GM23338 (cell line): ENCODE data around the gene NR3C1. TPM values are rescaled to one million over a fixed set of nuclear protein-coding genes. Genes with fewer than 3 reads are reported as not detected.
A peak's percentile ranks its signal among the peaks of the same experiment; 100 is the strongest.

Source experiments
- ATAC-seq: fragments of 200-7000 bp; cut with Tn5 transposase; 3 replicates; pipeline ENCODE4 v1.9.1; 2020
- DNase-seq: peaks from one replicate; pipeline ENCODE4 v3.0.0-alpha.2; 2015; ENCODE audit warnings: low spot score
- H2AFZ ChIP-seq: fragments of 200-600 bp; sonication (generic); 2 replicates; pipeline ENCODE4 v1.8.0; 2016; ENCODE audit warnings: antibody characterized with exemption, mild to moderate bottlenecking, moderate library complexity
- H3F3A ChIP-seq: fragments of 200-600 bp; sonication (generic); replicated peaks from 2 replicates; pipeline ENCODE4 v1.8.0; 2017; ENCODE audit warnings: antibody characterized with exemption, mixed run types, low read depth
- H3K27ac ChIP-seq: fragments of 200-600 bp; sonication (generic); 2 replicates; pipeline ENCODE4 v1.6.1; 2016; ENCODE audit warnings: low read depth
- H3K27me3 ChIP-seq: fragments of 200-600 bp; sonication (generic); 2 replicates; pipeline ENCODE4 v1.8.0; 2016; ENCODE audit warnings: mild to moderate bottlenecking, mixed run types, moderate library complexity; ENCODE audit not compliant: insufficient read depth
- H3K36me3 ChIP-seq: fragments of 200-600 bp; sonication (generic); 2 replicates; pipeline ENCODE4 v1.8.0; 2016; ENCODE audit warnings: mild to moderate bottlenecking; ENCODE audit not compliant: insufficient read depth
- H3K4me1 ChIP-seq: fragments of 200-600 bp; sonication (generic); 2 replicates; pipeline ENCODE4 v1.8.0; 2016; ENCODE audit warnings: mild to moderate bottlenecking, moderate library complexity; ENCODE audit not compliant: insufficient read depth
- H3K4me2 ChIP-seq: fragments of 200-600 bp; sonication (generic); 2 replicates; pipeline ENCODE4 v1.7.1; 2017; ENCODE audit warnings: mixed run types
- H3K4me3 ChIP-seq: fragments of 200-600 bp; sonication (generic); 2 replicates; pipeline ENCODE4 v1.6.1; 2016; ENCODE audit warnings: mixed run types
- H3K79me2 ChIP-seq: fragments of 200-600 bp; sonication (generic); replicated peaks from 2 replicates; pipeline ENCODE4 v1.8.0; 2017; ENCODE audit warnings: mild to moderate bottlenecking; ENCODE audit not compliant: insufficient read depth
- H3K9me2 ChIP-seq: fragments of 200-600 bp; sonication (generic); 2 replicates; pipeline ENCODE4 v1.8.0; 2017; ENCODE audit not compliant: insufficient read depth
- H4K20me1 ChIP-seq: fragments of 200-600 bp; sonication (generic); replicated peaks from 2 replicates; pipeline ENCODE4 v1.8.0; 2017; ENCODE audit warnings: mild to moderate bottlenecking; ENCODE audit not compliant: insufficient read depth
- H3K27ac Mint-ChIP-seq: 2 replicates; pipeline ENCODE4 v1.8.0; 2020; ENCODE audit warnings: inconsistent platforms, mild to moderate bottlenecking, moderate library complexity, mixed read lengths
- H3K27me3 Mint-ChIP-seq: 3 replicates; pipeline ENCODE4 v1.8.0; 2022; ENCODE audit warnings: low read depth, mild to moderate bottlenecking, moderate library complexity, mixed read lengths, inconsistent platforms; ENCODE audit not compliant: insufficient read depth, poor library complexity
- H3K36me3 Mint-ChIP-seq: 3 replicates; pipeline ENCODE4 v1.8.0; 2021; ENCODE audit warnings: low read depth, mild to moderate bottlenecking, inconsistent platforms, moderate library complexity, mixed read lengths
- H3K4me1 Mint-ChIP-seq: 3 replicates; pipeline ENCODE4 v1.8.0; 2020; ENCODE audit warnings: mild to moderate bottlenecking, inconsistent platforms, mixed read lengths
- H3K4me3 Mint-ChIP-seq: 3 replicates; pipeline ENCODE4 v1.8.0; 2021; ENCODE audit warnings: moderate library complexity, mild to moderate bottlenecking, inconsistent platforms, mixed read lengths
- H3K9me3 Mint-ChIP-seq: 3 replicates; pipeline ENCODE4 v1.8.0; 2020; ENCODE audit warnings: moderate library complexity, mild to moderate bottlenecking, inconsistent platforms, mixed read lengths
- ETS1 ChIP-seq: IDR thresholded peaks from 2 replicates; pipeline ENCODE4 v1.6.1; 2016; ENCODE audit warnings: antibody characterized with exemption
- EZH2 ChIP-seq: fragments of 200-600 bp; sonication (generic); IDR thresholded peaks from one replicate; pipeline ENCODE4 v1.8.0; 2017; ENCODE audit warnings: antibody characterized with exemption, mild to moderate bottlenecking, low read depth; ENCODE audit not compliant: unreplicated experiment
- JUNB ChIP-seq: IDR thresholded peaks from one replicate; pipeline ENCODE4 v1.6.1; 2016; ENCODE audit warnings: antibody characterized with exemption; ENCODE audit not compliant: unreplicated experiment
- STAT1 ChIP-seq: IDR thresholded peaks from one replicate; pipeline ENCODE4 v1.6.1; 2016; ENCODE audit warnings: antibody characterized with exemption; ENCODE audit not compliant: unreplicated experiment
- ZNF114 ChIP-seq: fragments of 250-450 bp; sonication (Bioruptor Pico); IDR thresholded peaks from 2 replicates; pipeline ENCODE4 v1.5.0; 2020; ENCODE audit warnings: mild to moderate bottlenecking, moderate library complexity
- ZNF331 ChIP-seq: fragments of 250-450 bp; sonication (Bioruptor Pico); IDR thresholded peaks from 2 replicates; pipeline ENCODE4 v1.5.0; 2020; ENCODE audit warnings: low read depth, mild to moderate bottlenecking, moderate library complexity
- polyA plus RNA-seq: library from polyadenylated mRNA; unstranded; fragments of >200 nt; fragmentation: Nextera tagmentation; extraction: Ambion mirVana; gene quantifications from 2 replicates; pipeline ENCODE4 v1.2.1, GENCODE V29; 2016
- total RNA-seq: library from RNA; depleted of rRNA; stranded (reverse); fragments of >200 nt; shearing (Covaris generic); gene quantifications from 2 replicates; pipeline ENCODE4 v1.2.3, GENCODE V29; 2014
- TF ChIP-seq, protein P1 (sequence below), 2 experiments: fragments of 200-600 bp in 1 of 2; sonication (generic) in 1 of 2; conservative IDR thresholded peaks; 2 replicates each; pipeline versions ENCODE4 v1.5.1 to v1.6.1; 2016 to 2017; ENCODE audit warnings: antibody characterized with exemption in 2 of 2, low read depth in 2 of 2, mild to moderate bottlenecking in 2 of 2, moderate library complexity in 1 of 2
- TF ChIP-seq, protein P2 (sequence below): fragments of 250-450 bp; sonication (Bioruptor Pico); IDR thresholded peaks from 2 replicates; pipeline ENCODE4 v1.5.0; 2020; ENCODE audit warnings: mild to moderate bottlenecking, moderate library complexity

NR3C1 gene
- total and polyA plus RNA-seq, 2 experiments from 2014 or later: 1.2 to 4.6 TPM

GRCh38 chr5:143428155-143428554, 24.7 kb upstream of the NR3C1 start:
- TF ChIP-seq JUNB (no peak), ETS1 (no peak), ZNF331 (CRISPR knock-in tag) (no peak), STAT1 (no peak), ZNF114 (CRISPR knock-in tag) (no peak), EZH2 (no peak)
- TF ChIP-seq, protein P1, sequence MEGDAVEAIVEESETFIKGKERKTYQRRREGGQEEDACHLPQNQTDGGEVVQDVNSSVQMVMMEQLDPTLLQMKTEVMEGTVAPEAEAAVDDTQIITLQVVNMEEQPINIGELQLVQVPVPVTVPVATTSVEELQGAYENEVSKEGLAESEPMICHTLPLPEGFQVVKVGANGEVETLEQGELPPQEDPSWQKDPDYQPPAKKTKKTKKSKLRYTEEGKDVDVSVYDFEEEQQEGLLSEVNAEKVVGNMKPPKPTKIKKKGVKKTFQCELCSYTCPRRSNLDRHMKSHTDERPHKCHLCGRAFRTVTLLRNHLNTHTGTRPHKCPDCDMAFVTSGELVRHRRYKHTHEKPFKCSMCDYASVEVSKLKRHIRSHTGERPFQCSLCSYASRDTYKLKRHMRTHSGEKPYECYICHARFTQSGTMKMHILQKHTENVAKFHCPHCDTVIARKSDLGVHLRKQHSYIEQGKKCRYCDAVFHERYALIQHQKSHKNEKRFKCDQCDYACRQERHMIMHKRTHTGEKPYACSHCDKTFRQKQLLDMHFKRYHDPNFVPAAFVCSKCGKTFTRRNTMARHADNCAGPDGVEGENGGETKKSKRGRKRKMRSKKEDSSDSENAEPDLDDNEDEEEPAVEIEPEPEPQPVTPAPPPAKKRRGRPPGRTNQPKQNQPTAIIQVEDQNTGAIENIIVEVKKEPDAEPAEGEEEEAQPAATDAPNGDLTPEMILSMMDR (conservative IDR thresholded peaks at IDR 0.05; ENCODE audit: low read depth in 2 of 2): no peak
- TF ChIP-seq, protein P2, sequence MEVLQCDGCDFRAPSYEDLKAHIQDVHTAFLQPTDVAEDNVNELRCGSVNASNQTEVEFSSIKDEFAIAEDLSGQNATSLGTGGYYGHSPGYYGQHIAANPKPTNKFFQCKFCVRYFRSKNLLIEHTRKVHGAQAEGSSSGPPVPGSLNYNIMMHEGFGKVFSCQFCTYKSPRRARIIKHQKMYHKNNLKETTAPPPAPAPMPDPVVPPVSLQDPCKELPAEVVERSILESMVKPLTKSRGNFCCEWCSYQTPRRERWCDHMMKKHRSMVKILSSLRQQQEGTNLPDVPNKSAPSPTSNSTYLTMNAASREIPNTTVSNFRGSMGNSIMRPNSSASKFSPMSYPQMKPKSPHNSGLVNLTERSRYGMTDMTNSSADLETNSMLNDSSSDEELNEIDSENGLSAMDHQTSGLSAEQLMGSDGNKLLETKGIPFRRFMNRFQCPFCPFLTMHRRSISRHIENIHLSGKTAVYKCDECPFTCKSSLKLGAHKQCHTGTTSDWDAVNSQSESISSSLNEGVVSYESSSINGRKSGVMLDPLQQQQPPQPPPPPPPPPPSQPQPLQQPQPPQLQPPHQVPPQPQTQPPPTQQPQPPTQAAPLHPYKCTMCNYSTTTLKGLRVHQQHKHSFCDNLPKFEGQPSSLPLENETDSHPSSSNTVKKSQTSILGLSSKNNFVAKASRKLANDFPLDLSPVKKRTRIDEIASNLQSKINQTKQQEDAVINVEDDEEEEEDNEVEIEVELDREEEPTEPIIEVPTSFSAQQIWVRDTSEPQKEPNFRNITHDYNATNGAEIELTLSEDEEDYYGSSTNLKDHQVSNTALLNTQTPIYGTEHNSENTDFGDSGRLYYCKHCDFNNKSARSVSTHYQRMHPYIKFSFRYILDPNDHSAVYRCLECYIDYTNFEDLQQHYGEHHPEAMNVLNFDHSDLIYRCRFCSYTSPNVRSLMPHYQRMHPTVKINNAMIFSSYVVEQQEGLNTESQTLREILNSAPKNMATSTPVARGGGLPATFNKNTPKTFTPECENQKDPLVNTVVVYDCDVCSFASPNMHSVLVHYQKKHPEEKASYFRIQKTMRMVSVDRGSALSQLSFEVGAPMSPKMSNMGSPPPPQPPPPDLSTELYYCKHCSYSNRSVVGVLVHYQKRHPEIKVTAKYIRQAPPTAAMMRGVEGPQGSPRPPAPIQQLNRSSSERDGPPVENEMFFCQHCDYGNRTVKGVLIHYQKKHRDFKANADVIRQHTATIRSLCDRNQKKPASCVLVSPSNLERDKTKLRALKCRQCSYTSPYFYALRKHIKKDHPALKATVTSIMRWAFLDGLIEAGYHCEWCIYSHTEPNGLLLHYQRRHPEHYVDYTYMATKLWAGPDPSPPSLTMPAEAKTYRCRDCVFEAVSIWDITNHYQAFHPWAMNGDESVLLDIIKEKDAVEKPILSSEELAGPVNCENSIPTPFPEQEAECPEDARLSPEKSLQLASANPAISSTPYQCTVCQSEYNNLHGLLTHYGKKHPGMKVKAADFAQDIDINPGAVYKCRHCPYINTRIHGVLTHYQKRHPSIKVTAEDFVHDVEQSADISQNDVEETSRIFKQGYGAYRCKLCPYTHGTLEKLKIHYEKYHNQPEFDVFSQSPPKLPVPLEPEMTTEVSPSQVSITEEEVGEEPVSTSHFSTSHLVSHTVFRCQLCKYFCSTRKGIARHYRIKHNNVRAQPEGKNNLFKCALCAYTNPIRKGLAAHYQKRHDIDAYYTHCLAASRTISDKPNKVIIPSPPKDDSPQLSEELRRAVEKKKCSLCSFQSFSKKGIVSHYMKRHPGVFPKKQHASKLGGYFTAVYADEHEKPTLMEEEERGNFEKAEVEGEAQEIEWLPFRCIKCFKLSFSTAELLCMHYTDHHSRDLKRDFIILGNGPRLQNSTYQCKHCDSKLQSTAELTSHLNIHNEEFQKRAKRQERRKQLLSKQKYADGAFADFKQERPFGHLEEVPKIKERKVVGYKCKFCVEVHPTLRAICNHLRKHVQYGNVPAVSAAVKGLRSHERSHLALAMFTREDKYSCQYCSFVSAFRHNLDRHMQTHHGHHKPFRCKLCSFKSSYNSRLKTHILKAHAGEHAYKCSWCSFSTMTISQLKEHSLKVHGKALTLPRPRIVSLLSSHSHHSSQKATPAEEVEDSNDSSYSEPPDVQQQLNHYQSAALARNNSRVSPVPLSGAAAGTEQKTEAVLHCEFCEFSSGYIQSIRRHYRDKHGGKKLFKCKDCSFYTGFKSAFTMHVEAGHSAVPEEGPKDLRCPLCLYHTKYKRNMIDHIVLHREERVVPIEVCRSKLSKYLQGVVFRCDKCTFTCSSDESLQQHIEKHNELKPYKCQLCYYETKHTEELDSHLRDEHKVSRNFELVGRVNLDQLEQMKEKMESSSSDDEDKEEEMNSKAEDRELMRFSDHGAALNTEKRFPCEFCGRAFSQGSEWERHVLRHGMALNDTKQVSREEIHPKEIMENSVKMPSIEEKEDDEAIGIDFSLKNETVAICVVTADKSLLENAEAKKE (CRISPR knock-in tag): no peak
- Mint-ChIP-seq H3K4me1 (0 out of 3 replicates have a peak, but pooled peaks cover 2% of the 10 kb centered on the region), H3K27ac (no peak overlapping the region), H3K27me3 (peaks cover 3% of the 10 kb centered on the region), H3K36me3 (no peaks in the 10 kb centered on the region), H3K9me3 (no peaks in the 10 kb centered on the region), H3K4me3 (no peak overlapping the region)
- no peaks in the 10 kb centered on the region for H3K36me3 ChIP-seq
- H3K9me2 ChIP-seq: peaks cover 3% of the 10 kb centered on the region; the same call in 1 of the 2 replicates
- H3K4me2 ChIP-seq: no peak overlapping the region
- no peak overlapping the region for H3K4me3 ChIP-seq
- H3K27ac ChIP-seq: no peak overlapping the region
- no peaks in the 10 kb centered on the region for H3F3A ChIP-seq
- no peaks in the 10 kb centered on the region for H4K20me1 ChIP-seq
- H3K27me3 ChIP-seq: no peaks in the 10 kb centered on the region
- no peak for ATAC-seq
- DNase-seq: no peak
- H3K79me2 ChIP-seq: no peaks in the 10 kb centered on the region
- no peaks in the 10 kb centered on the region for H3K4me1 ChIP-seq
- H2AFZ ChIP-seq: peak overlapping the region; percentile 63
